Calu3 (cell line): ENCODE measurements around the gene FAR2. TPM values are rescaled to one million over a fixed set of nuclear protein-coding genes. Genes with fewer than 3 reads are reported as not detected.

ENCODE experiments used
- BruUV-seq: library from RNA; stranded (reverse); fragments of 400-500 nt; replicated peaks from 2 replicates; lab custom pipeline; 2021; lab: Mats Ljungman, UMichigan
- CTCF ChIA-PET: fragments of 300-600 bp; sonication (Branson Sonifier 250); formaldehyde crosslinking; loops from one replicate; lab custom pipeline; 2022; ENCODE audit warnings: antibody characterized with exemption; lab: Charles Lee
- DNase-seq: peaks from one replicate; pipeline ENCODE4 v3.0.0; 2022
- H3K27ac Mint-ChIP-seq: one replicate; pipeline ENCODE4 v1.8.0; 2022; ENCODE audit warnings: mixed read lengths; ENCODE audit not compliant: unreplicated experiment
- H3K27me3 Mint-ChIP-seq: one replicate; pipeline ENCODE4 v1.8.0; 2022; ENCODE audit warnings: mixed read lengths; ENCODE audit not compliant: unreplicated experiment
- H3K36me3 Mint-ChIP-seq: one replicate; pipeline ENCODE4 v1.8.0; 2022; ENCODE audit warnings: mild to moderate bottlenecking, moderate library complexity, mixed read lengths; ENCODE audit not compliant: insufficient read depth, unreplicated experiment
- H3K4me1 Mint-ChIP-seq: one replicate; pipeline ENCODE4 v1.8.0; 2022; ENCODE audit warnings: mild to moderate bottlenecking, low read depth, mixed read lengths; ENCODE audit not compliant: unreplicated experiment
- H3K4me3 Mint-ChIP-seq: one replicate; pipeline ENCODE4 v1.8.0; 2022; ENCODE audit warnings: mild to moderate bottlenecking, low read depth, moderate library complexity, mixed read lengths; ENCODE audit not compliant: unreplicated experiment
- H3K9me3 Mint-ChIP-seq: one replicate; pipeline ENCODE4 v1.8.0; 2022; ENCODE audit warnings: low read depth, mixed read lengths; ENCODE audit not compliant: unreplicated experiment
- CTCF ChIP-seq: fragments of 200-600 bp; IDR thresholded peaks from one replicate; pipeline ENCODE4 v1.8.0; 2022; ENCODE audit warnings: antibody characterized with exemption; ENCODE audit not compliant: unreplicated experiment
- intact Hi-C: fragments of 100-400 bp; cut with micrococcal nuclease; formaldehyde crosslinking; loops from one replicate; pipeline ENCODE4 v1.10.0; 2022; ENCODE audit not compliant: unreplicated experiment
- total RNA-seq: library from RNA; stranded (reverse); gene quantifications from 2 replicates; pipeline ENCODE4 v1.2.3, GENCODE V29; 2022

The FAR2 gene
- total RNA-seq, 1 experiment from 2014 or later: 24.0 TPM

- CTCF ChIA-PET: no interaction called here
- H3K36me3 Mint-ChIP-seq: peaks cover 10% of the 10 kb centered on the region
- TF ChIP-seq CTCF: no peak
- H3K4me1 Mint-ChIP-seq: peaks cover 36% of the 10 kb centered on the region
- H3K27ac Mint-ChIP-seq: no peak overlapping the region
- no peak for DNase-seq
- no TSS peak for BruUV-seq
- intact Hi-C loops: no loop called here
- H3K4me3 Mint-ChIP-seq: no peak overlapping the region
- H3K27me3 Mint-ChIP-seq: no peaks in the 10 kb centered on the region
- H3K9me3 Mint-ChIP-seq: peaks cover 3% of the 10 kb centered on the region
Measured at GRCh38 chr12:29223426-29223825, 74.3 kb downstream of the FAR2 start.

GRCh38 chr12:29223956-29224543 is 75.0 kb downstream of the FAR2 start:
- H3K9me3 Mint-ChIP-seq: peaks cover 3% of the 10 kb centered on the region
- intact Hi-C loops: no loop called here
- H3K36me3 Mint-ChIP-seq: peaks cover 10% of the 10 kb centered on the region
- TF ChIP-seq CTCF: no peak
- CTCF ChIA-PET: no interaction called here
- DNase-seq: no peak
- BruUV-seq: no TSS peak
- no peak overlapping the region for H3K4me3 Mint-ChIP-seq
- no peaks in the 10 kb centered on the region for H3K27me3 Mint-ChIP-seq
- peaks cover 36% of the 10 kb centered on the region for H3K4me1 Mint-ChIP-seq
- H3K27ac Mint-ChIP-seq: peak overlapping the region; percentile 27

GRCh38 chr12:29224572-29224971 is 75.5 kb downstream of the FAR2 start:
- DNase-seq: no peak
- BruUV-seq: no TSS peak
- intact Hi-C loops: no loop called here

GRCh38 chr12:29225834-29226233 is 76.8 kb downstream of the FAR2 start:
- CTCF ChIA-PET: no interaction called here

More at GRCh38 chr12:29224572-29224971, 75.5 kb downstream of the FAR2 start:
- CTCF ChIA-PET: no interaction called here
- Mint-ChIP-seq H3K9me3 (peaks cover 3% of the 10 kb centered on the region), H3K4me1 (peaks cover 36% of the 10 kb centered on the region), H3K27ac (no peak overlapping the region), H3K36me3 (peaks cover 10% of the 10 kb centered on the region), H3K27me3 (no peaks in the 10 kb centered on the region), H3K4me3 (no peak overlapping the region)
- no peak for TF ChIP-seq CTCF

More at GRCh38 chr12:29225834-29226233, 76.8 kb downstream of the FAR2 start:
- peaks cover 5% of the 10 kb centered on the region for H3K36me3 Mint-ChIP-seq
- TF ChIP-seq CTCF: no peak
- no peak overlapping the region for H3K27ac Mint-ChIP-seq
- intact Hi-C loops: no loop called here
- no peak overlapping the region for H3K4me3 Mint-ChIP-seq
- H3K4me1 Mint-ChIP-seq: peaks cover 29% of the 10 kb centered on the region
- peaks cover 3% of the 10 kb centered on the region for H3K9me3 Mint-ChIP-seq
- no peak for DNase-seq
- H3K27me3 Mint-ChIP-seq: no peaks in the 10 kb centered on the region
- BruUV-seq: no TSS peak
